H1 (cell line): ENCODE results near the gene ASGR1. TPM values are rescaled to one million over a fixed set of nuclear protein-coding genes. Genes with fewer than 3 reads are reported as not detected.

Experiments used
- CTCF ChIA-PET: fragments of 300-600 bp; sonication (Branson Sonifier 250); formaldehyde crosslinking; loops from one replicate; lab custom pipeline; 2021; ENCODE audit not compliant: partially characterized antibody; lab: Charles Lee
- POLR2A ChIA-PET: fragments of 300-600 bp; sonication (Branson Sonifier 250); formaldehyde crosslinking; loops from one replicate; lab custom pipeline; 2021; ENCODE audit warnings: inconsistent platforms; ENCODE audit not compliant: partially characterized antibody; lab: Charles Lee
- DNase-seq, 2 experiments: peaks; one replicate each; pipeline versions ENCODE4 v3.0.0 to v3.0.0-alpha.2; 2010 to 2022; ENCODE audit warnings: low spot score in 2 of 2, low read depth in 1 of 2, mixed read lengths in 1 of 2
- FAIRE-seq: peaks from 2 replicates; lab custom pipeline; 2011; peaks lifted over from hg19 to GRCh38; lab: Jason Lieb, UNC
- H2AFZ ChIP-seq: 2 replicates; pipeline ENCODE4 v1.8.1; 2012; ENCODE audit warnings: low read length, inconsistent platforms
- H2AK5ac ChIP-seq: 2 replicates; pipeline ENCODE4 v1.6.1; 2013; ENCODE audit warnings: low read depth, low read length
- H2BK120ac ChIP-seq: replicated peaks from 2 replicates; pipeline ENCODE3; 2013; ENCODE audit warnings: low read depth, low read length, inconsistent platforms
- H2BK12ac ChIP-seq: 2 replicates; pipeline ENCODE4 v1.6.1; 2013; ENCODE audit warnings: low read depth, low read length
- H2BK15ac ChIP-seq: 2 replicates; pipeline ENCODE4 v1.6.1; 2013; ENCODE audit warnings: low read length
- H2BK20ac ChIP-seq: 2 replicates; pipeline ENCODE4 v1.6.1; 2013; ENCODE audit warnings: low read length
- H2BK5ac ChIP-seq: 2 replicates; pipeline ENCODE4 v1.6.1; 2013; ENCODE audit warnings: low read depth, low read length
- H3K14ac ChIP-seq: 2 replicates; pipeline ENCODE4 v1.6.1; 2013; ENCODE audit warnings: inconsistent platforms; ENCODE audit not compliant: insufficient read length
- H3K18ac ChIP-seq: 2 replicates; pipeline ENCODE4 v1.6.1; 2013; ENCODE audit warnings: low read length; ENCODE audit errors: extremely low read depth
- H3K23ac ChIP-seq: 2 replicates; pipeline ENCODE4 v1.6.1; 2013; ENCODE audit warnings: inconsistent platforms; ENCODE audit not compliant: insufficient read length
- H3K23me2 ChIP-seq: 2 replicates; pipeline ENCODE4 v1.6.1; 2013; ENCODE audit warnings: low read depth, low read length
- H3K27ac ChIP-seq: 2 replicates; pipeline ENCODE4 v1.6.1; 2011; ENCODE audit warnings: low read depth, low read length, inconsistent platforms
- H3K27me3 ChIP-seq, 4 experiments: replicated peaks in 1 of 4; 1 replicate in 1 of 4; 2 replicates in 3 of 4; pipeline versions ENCODE4 v1.6.1 to v1.8.1; 2011 to 2013; ENCODE audit warnings: low read length in 3 of 4, mild to moderate bottlenecking in 3 of 4, inconsistent platforms in 2 of 4, mixed read lengths in 2 of 4, moderate library complexity in 1 of 4; ENCODE audit not compliant: control insufficient read depth in 3 of 4, insufficient read depth in 3 of 4; ENCODE audit errors: extremely low read depth in 1 of 4
- H3K36me3 ChIP-seq, 4 experiments: 2 replicates each; pipeline versions ENCODE4 v1.6.1 to v1.8.1; 2011 to 2013; ENCODE audit warnings: mild to moderate bottlenecking in 4 of 4, low read length in 3 of 4, moderate library complexity in 2 of 4, control low read depth in 1 of 4, inconsistent platforms in 1 of 4; ENCODE audit not compliant: insufficient read depth in 4 of 4, control insufficient read depth in 2 of 4
- H3K4ac ChIP-seq: replicated peaks from 2 replicates; pipeline ENCODE3; 2013; ENCODE audit warnings: low read length, low read depth, mixed read lengths, inconsistent platforms; ENCODE audit not compliant: insufficient read length
- H3K4me1 ChIP-seq, 4 experiments: replicated peaks in 1 of 4; 1 replicate in 1 of 4; 2 replicates in 3 of 4; pipeline versions ENCODE4 v1.6.1 to v1.8.1; 2011 to 2013; ENCODE audit warnings: low read length in 3 of 4, inconsistent platforms in 2 of 4, mixed read lengths in 1 of 4; ENCODE audit not compliant: insufficient read depth in 4 of 4, control insufficient read depth in 3 of 4
- H3K4me2 ChIP-seq, 2 experiments: 2 replicates each; pipeline versions ENCODE4 v1.6.1 to v1.8.1; 2011 to 2013; ENCODE audit warnings: low read depth in 2 of 2, low read length in 2 of 2, control low read depth in 1 of 2, inconsistent platforms in 1 of 2, mild to moderate bottlenecking in 1 of 2; ENCODE audit not compliant: insufficient read depth in 1 of 2
- H3K4me3 ChIP-seq, 4 experiments: fragments of 200-600, 300-600 bp in 1 of 4; sonication (generic), shearing (Covaris generic), sonication (Bioruptor Twin) in 1 of 4; 2 replicates each; pipeline versions ENCODE4 v1.5.1 to v1.8.1; 2011 to 2016; ENCODE audit warnings: low read length in 4 of 4, low read depth in 3 of 4, control low read depth in 2 of 4, inconsistent platforms in 2 of 4, mild to moderate bottlenecking in 2 of 4, mixed read lengths in 1 of 4, moderate library complexity in 1 of 4; ENCODE audit not compliant: insufficient read depth in 2 of 4; ENCODE audit errors: extremely low read depth in 1 of 4
- H3K56ac ChIP-seq: replicated peaks from 2 replicates; pipeline ENCODE3; 2013; ENCODE audit warnings: low read depth, mild to moderate bottlenecking, mixed read lengths, low read length, inconsistent platforms; ENCODE audit not compliant: insufficient read length
- H3K79me1 ChIP-seq: 2 replicates; pipeline ENCODE4 v1.6.1; 2013; ENCODE audit warnings: low read depth, low read length, control low read depth
- H3K79me2 ChIP-seq, 2 experiments: 2 replicates each; pipeline versions ENCODE4 v1.6.1 to v1.8.1; 2012 to 2013; ENCODE audit warnings: low read length in 2 of 2, mild to moderate bottlenecking in 2 of 2, inconsistent platforms in 1 of 2; ENCODE audit not compliant: insufficient read depth in 2 of 2, control insufficient read depth in 1 of 2
- H3K9ac ChIP-seq, 4 experiments: replicated peaks in 1 of 4; 1 replicate in 1 of 4; 2 replicates in 3 of 4; pipeline versions ENCODE4 v1.6.1 to v1.8.1; 2011 to 2013; ENCODE audit warnings: low read depth in 3 of 4, low read length in 3 of 4, control low read depth in 2 of 4, mild to moderate bottlenecking in 2 of 4, moderate library complexity in 2 of 4, inconsistent platforms in 1 of 4; ENCODE audit errors: extremely low read depth in 1 of 4
- H3K9me3 ChIP-seq, 2 experiments: 2 replicates each; pipeline versions ENCODE4 v1.6.1 to v1.8.1; 2012 to 2013; ENCODE audit warnings: mild to moderate bottlenecking in 2 of 2, moderate library complexity in 2 of 2, control low read depth in 1 of 2, inconsistent platforms in 1 of 2, low read depth in 1 of 2, low read length in 1 of 2, mixed read lengths in 1 of 2; ENCODE audit not compliant: insufficient read depth in 2 of 2
- H4K20me1 ChIP-seq, 2 experiments: replicated peaks in 1 of 2; 2 replicates each; pipeline versions ENCODE3 to v1.8.1; 2011 to 2013; ENCODE audit warnings: inconsistent platforms in 2 of 2, low read length in 2 of 2, mild to moderate bottlenecking in 1 of 2; ENCODE audit not compliant: insufficient read depth in 2 of 2, control insufficient read depth in 1 of 2
- H4K5ac ChIP-seq: 2 replicates; pipeline ENCODE4 v1.6.1; 2013; ENCODE audit warnings: low read length, low read depth, mixed read lengths, inconsistent platforms; ENCODE audit not compliant: insufficient read length
- H4K8ac ChIP-seq: 2 replicates; pipeline ENCODE4 v1.8.0; 2013; ENCODE audit warnings: mild to moderate bottlenecking, moderate library complexity, low read length, inconsistent platforms; ENCODE audit not compliant: insufficient read depth; ENCODE audit errors: extremely low read depth
- H4K91ac ChIP-seq: replicated peaks from 2 replicates; pipeline ENCODE3; 2013; ENCODE audit warnings: low read length, mixed read lengths, inconsistent platforms; ENCODE audit not compliant: insufficient read length
- ASH2L ChIP-seq: fragments of 200-600, 300-600 bp; sonication (generic); IDR thresholded peaks from one replicate; pipeline ENCODE4 v1.7.1; 2017; ENCODE audit warnings: low read length
- BRCA1 ChIP-seq: IDR thresholded peaks from 2 replicates; pipeline ENCODE4 v1.6.1; 2012; ENCODE audit warnings: low read depth, low read length, improper control_type of control experiment
- CBX5 ChIP-seq: fragments of 300-800, 300-1000 bp; sonication (generic); IDR thresholded peaks from 2 replicates; pipeline ENCODE4 v1.7.1; 2016; ENCODE audit warnings: antibody characterized with exemption, low read length, low read depth
- CHD2 ChIP-seq: IDR thresholded peaks from 2 replicates; pipeline ENCODE4 v1.6.1; 2012; ENCODE audit warnings: low read length, improper control_type of control experiment
- KDM1A ChIP-seq: fragments of 200-600, 300-600 bp; sonication (generic); IDR thresholded peaks from 2 replicates; pipeline ENCODE4 v1.7.1; 2016; ENCODE audit warnings: mild to moderate bottlenecking, low read length, borderline replicate concordance
- KDM5A ChIP-seq: fragments of 200-600 bp; IDR thresholded peaks from 2 replicates; pipeline ENCODE4 v1.7.1; 2012; ENCODE audit warnings: mild to moderate bottlenecking, low read length, inconsistent platforms, mixed read lengths
- NANOG ChIP-seq: IDR thresholded peaks from 2 replicates; pipeline ENCODE4 v1.6.1; 2011; ENCODE audit warnings: low read length, low read depth, mild to moderate bottlenecking, inconsistent platforms; ENCODE audit not compliant: insufficient read depth, poor library complexity, severe bottlenecking
- PHF8 ChIP-seq: fragments of 200-600 bp; sonication (generic); conservative IDR thresholded peaks from 2 replicates; pipeline ENCODE4 v1.7.1; 2012; ENCODE audit warnings: low read depth, mild to moderate bottlenecking, inconsistent platforms, low read length, moderate library complexity
- POLR2AphosphoS5 ChIP-seq: IDR thresholded peaks from 2 replicates; pipeline ENCODE4 v1.6.1; 2011; ENCODE audit warnings: low read depth, low read length
- SP4 ChIP-seq: IDR thresholded peaks from 2 replicates; pipeline ENCODE4 v1.6.1; 2012; ENCODE audit warnings: low read length, inconsistent platforms
- SRF ChIP-seq: IDR thresholded peaks from 2 replicates; pipeline ENCODE4 v1.6.1; 2011; ENCODE audit warnings: mild to moderate bottlenecking, low read depth, low read length, moderate library complexity
- TBP ChIP-seq: IDR thresholded peaks from 2 replicates; pipeline ENCODE4 v1.6.1; 2011; ENCODE audit warnings: low read depth, low read length, improper control_type of control experiment
- TCF12 ChIP-seq: IDR thresholded peaks from 2 replicates; pipeline ENCODE4 v1.6.1; 2011; ENCODE audit warnings: low read depth, mild to moderate bottlenecking, low read length
- YY1 ChIP-seq: IDR thresholded peaks from 2 replicates; pipeline ENCODE4 v1.6.1; 2011; ENCODE audit warnings: low read depth, mild to moderate bottlenecking, low read length
- WGBS, 2 experiments: shearing (Covaris generic) in 1 of 2; methylation state at CpG; one replicate each; pipeline versions ENCODE4 v1.1.6 to v1.1.7; 2013 to 2015; ENCODE audit warnings: low lambda C conversion rate in 2 of 2, mixed read lengths in 2 of 2, inconsistent platforms in 1 of 2, low coverage in 1 of 2, missing lambda C conversion rate in 1 of 2; ENCODE audit not compliant: insufficient replicate concordance in 2 of 2, insufficient coverage in 1 of 2, insufficient read length in 1 of 2; ENCODE audit errors: extremely low coverage in 1 of 2, missing lambda C conversion rate in 1 of 2; 5-methylcytosine and 5-hydroxymethylcytosine counted together
- polyA plus RNA-seq, 7 experiments: library from polyadenylated mRNA; depleted of rRNA in 3 of 7; stranded (reverse) in 5 of 7; unstranded in 2 of 7; fragments of >200 nt in 5 of 7; fragments of 200-250 nt in 2 of 7; gene quantifications; 1 replicate in 5 of 7; 2 replicates in 1 of 7; 4 replicates in 1 of 7; pipeline versions ENCODE4 v1.2.1 to v1.2.3, GENCODE V29; 2011 to 2013; ENCODE audit warnings: missing spikeins in 2 of 7, mixed read lengths in 2 of 7
- total RNA-seq: library from RNA; stranded (reverse); fragmentation: NEBNext Ultra II Directional; extraction: Animal tissue kit (Norgen Biotek cat#: 25700); gene quantifications from 2 replicates; pipeline ENCODE4 v1.2.1, GENCODE V29; 2021

ASGR1 gene
- total and polyA plus RNA-seq, 2 of the 8 experiments (the other 6 are each of a cell fraction or from before 2014, with no cell fraction given) = 10.8 to 14.5 TPM

DNA sequence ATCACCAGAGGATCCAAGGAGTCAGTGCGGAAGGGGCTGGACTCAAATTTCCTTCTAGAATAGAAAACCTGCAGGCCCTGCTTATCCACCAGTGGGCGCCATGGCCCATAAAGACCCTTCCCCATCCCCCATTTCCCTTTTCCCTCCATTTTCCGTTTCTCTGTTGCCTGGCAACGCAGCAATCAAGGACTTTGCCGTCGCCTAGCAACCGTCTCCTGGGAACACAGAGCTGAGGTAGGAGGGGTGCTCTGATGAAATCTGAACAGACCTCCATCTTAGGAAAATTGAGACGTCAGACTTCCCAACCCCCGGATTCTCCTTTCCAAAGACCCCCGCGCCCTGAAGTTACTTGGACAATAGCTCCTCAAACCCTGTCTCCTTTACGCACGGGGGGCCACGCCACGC, 34.7 kb upstream of the ASGR1 start:
- H3K14ac ChIP-seq = no peak overlapping the region
- peak overlapping the region; percentile 52; the same call in 1 of the 2 replicates for H2BK5ac ChIP-seq
- no peaks in the 10 kb centered on the region for H3K9me3 ChIP-seq
- no peak overlapping the region for H2AFZ ChIP-seq
- POLR2A ChIA-PET = interaction anchor here (0.7 to 3.7 kb wide), 21 partner anchors 8 to 190 kb away, joined by 3 to 22 read pairs (median 4); partner anchors contain the start of genes CLDN7, CTDNEP1, DVL2 and ELP5
- H4K20me1 ChIP-seq = no peaks in the 10 kb centered on the region
- no peak overlapping the region for H4K5ac ChIP-seq
- no peak overlapping the region for H4K8ac ChIP-seq
- H3K79me1 ChIP-seq = peaks cover 6% of the 10 kb centered on the region; the same call in 1 of the 2 replicates
- no peak overlapping the region for H2BK15ac ChIP-seq
- WGBS, 2 experiments = 1% methylated on average over 15 of the region's 15 CpGs; no CpG with 5 or more reads in 1 of the 2 experiments
- peaks cover 0 to 49% of the 10 kb centered on the region in 2 experiments; a peak in 2 of 4 replicates for H3K79me2 ChIP-seq
- no peak overlapping the region for H2BK20ac ChIP-seq
- no peak overlapping the region for H2AK5ac ChIP-seq
- peak overlapping the region; percentile 69 to 87 for H3K4me2 ChIP-seq
- no peak overlapping the region; the same call in 1 of the 2 replicates for H3K18ac ChIP-seq
- no peak overlapping the region for H3K4ac ChIP-seq
- FAIRE-seq (peak; percentile 99), DNase-seq (peak; percentile 92 to 95)
- H3K27ac ChIP-seq = peak overlapping the region; percentile 86
- no peak overlapping the region for H4K91ac ChIP-seq
- H3K4me1 ChIP-seq = peaks cover 9 to 50% (median 29%) of the 10 kb centered on the region in 4 experiments
- no peak overlapping the region for H2BK120ac ChIP-seq
- CTCF ChIA-PET = interaction anchor here (0.6 to 2.1 kb wide), 13 partner anchors 11 to 172 kb away, joined by 3 to 16 read pairs (median 3); partner anchors contain the start of genes DVL2, GABARAP, PHF23 and SLC16A11
- peaks cover 26% of the 10 kb centered on the region; the same call in 1 of the 2 replicates for H3K23me2 ChIP-seq
- no peaks in the 10 kb centered on the region for H3K36me3 ChIP-seq
- peak overlapping the region; percentile 26 to 68 (median 46); a peak in 6 of 8 replicates for H3K4me3 ChIP-seq
- H2BK12ac ChIP-seq = 0 out of 2 replicates have a peak overlapping the region, but pooled peaks have one; percentile 50
- H3K56ac ChIP-seq = no peak overlapping the region
- no peaks in the 10 kb centered on the region for H3K27me3 ChIP-seq
- no peak overlapping the region for H3K23ac ChIP-seq
- H3K9ac ChIP-seq = peak overlapping the region in 2 of 4 experiments; percentile 66 to 71; a peak in 4 of 7 replicates
- TF ChIP-seq KDM5A = no peak
- no peak for TF ChIP-seq CBX5
- TF ChIP-seq SP4 = peak; percentile 82
- peak; percentile 21; the same call in 1 of the 2 replicates for TF ChIP-seq SRF
- TF ChIP-seq TCF12 = no peak
- TF ChIP-seq POLR2AphosphoS5 = no peak
- TF ChIP-seq KDM1A = no peak
- TF ChIP-seq ASH2L = peak; percentile 25
- TF ChIP-seq PHF8 = no peak
- TF ChIP-seq YY1 = peak; percentile 91
- TF ChIP-seq CHD2 = peak; percentile 78
- no peak for TF ChIP-seq TBP
- TF ChIP-seq BRCA1 = no peak
- peak; percentile 91 for TF ChIP-seq NANOG
